Stimulated activated CD4-positive, alpha-beta T cell treated with anti-CD3 and anti-CD28 coated beads, Interleukin-4, amount 100 ng/mL, for 1 hour (primary cell): ENCODE results near the gene BAG1.
A peak's percentile ranks its signal among the peaks of the same experiment; 100 is the strongest.

Source experiments
- DNase-seq: peaks from one replicate; pipeline ENCODE4 v3.0.0-alpha.2; 2020

Gene BAG1

GRCh38 chr9:33264473-33265177 is at the start of gene BAG1, which contains the start of gene CHMP5:
BAG1 (minus strand) TSS chr9:33264708.
CHMP5 (plus strand) TSS chr9:33265049; CDS start chr9:33265079, 30 bp downstream.
- DNase-seq: peak; percentile 100

- no peak for DNase-seq
Observed at GRCh38 chr9:33311953-33312352, 47.4 kb upstream of the BAG1 start.

GRCh38 chr9:33310748-33311147 is 46.2 kb upstream of the BAG1 start:
- DNase-seq: no peak

GRCh38 chr9:33309903-33310302 is 45.4 kb upstream of the BAG1 start:
- DNase-seq: no peak

- no peak for DNase-seq
Observed at GRCh38 chr9:33307067-33307466, 42.6 kb upstream of the BAG1 start.

GRCh38 chr9:33306037-33306436 is 41.5 kb upstream of the BAG1 start:
- no peak for DNase-seq

- no peak for DNase-seq
Observed at GRCh38 chr9:33304362-33304761, 39.9 kb upstream of the BAG1 start.

GRCh38 chr9:33300546-33300945 is 36.0 kb upstream of the BAG1 start:
- no peak for DNase-seq

GRCh38 chr9:33297432-33297831 is 32.9 kb upstream of the BAG1 start:
- DNase-seq: no peak

- no peak for DNase-seq
Observed at GRCh38 chr9:33295571-33295970, 31.1 kb upstream of the BAG1 start.

- DNase-seq: no peak
Observed at GRCh38 chr9:33294670-33295432, 30.3 kb upstream of the BAG1 start.

- no peak for DNase-seq
Observed at GRCh38 chr9:33293782-33294181, 29.3 kb upstream of the BAG1 start.

GRCh38 chr9:33291901-33292300 is 27.4 kb upstream of the BAG1 start:
- no peak for DNase-seq

GRCh38 chr9:33291031-33291397 is 26.5 kb upstream of the BAG1 start:
- DNase-seq: no peak

- DNase-seq: peak; percentile 97
Observed at GRCh38 chr9:33290247-33291030, 25.9 kb upstream of the BAG1 start, which contains the start of gene NFX1. NFX1 (plus strand) TSS chr9:33290516; CDS start chr9:33290573, 57 bp downstream.

GRCh38 chr9:33289936-33290246 is 25.4 kb upstream of the BAG1 start:
- DNase-seq: no peak

GRCh38 chr9:33289496-33289895 is 25.0 kb upstream of the BAG1 start:
- DNase-seq: peak; percentile 44

- no peak for DNase-seq
Observed at GRCh38 chr9:33288828-33289483, 24.4 kb upstream of the BAG1 start.

- DNase-seq: no peak
Observed at GRCh38 chr9:33288235-33288634, 23.7 kb upstream of the BAG1 start.

- no peak for DNase-seq
Observed at GRCh38 chr9:33287087-33287490, 22.6 kb upstream of the BAG1 start.

GRCh38 chr9:33285502-33285901 is 21.0 kb upstream of the BAG1 start:
- no peak for DNase-seq

GRCh38 chr9:33277484-33277883 is 13.0 kb upstream of the BAG1 start:
- DNase-seq: no peak

GRCh38 chr9:33273972-33274328 is 9.4 kb upstream of the BAG1 start:
- DNase-seq: no peak
